GM19455 (cell line): ENCODE data around the gene PBX1.

Experiments
- ATAC-seq: cut with Tn5 transposase; IDR thresholded peaks from one replicate; pipeline ENCODE4 v1.9.1; 2021; ENCODE audit not compliant: unreplicated experiment

PBX1 gene

DNA sequence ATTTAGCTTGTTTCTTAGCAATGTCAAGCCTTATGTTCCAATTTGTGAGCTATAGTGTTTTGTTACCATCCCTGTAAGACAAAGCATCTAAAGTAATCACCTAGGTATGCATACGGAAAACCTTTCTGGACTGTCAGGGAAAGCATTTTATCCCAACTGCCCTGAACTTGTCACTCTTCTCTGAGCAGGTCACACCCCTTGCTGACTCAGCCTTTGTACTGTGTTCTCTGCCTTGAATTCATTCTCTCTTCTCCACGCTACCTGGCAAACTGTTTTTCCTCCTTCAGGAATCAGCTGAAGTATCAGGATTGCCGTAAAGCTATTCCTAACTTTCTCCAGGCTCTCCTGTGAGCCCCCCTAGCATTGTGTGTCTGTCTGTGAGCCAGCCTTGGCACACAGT, 54.2 kb downstream of the PBX1 start:
- no peak for ATAC-seq

DNA sequence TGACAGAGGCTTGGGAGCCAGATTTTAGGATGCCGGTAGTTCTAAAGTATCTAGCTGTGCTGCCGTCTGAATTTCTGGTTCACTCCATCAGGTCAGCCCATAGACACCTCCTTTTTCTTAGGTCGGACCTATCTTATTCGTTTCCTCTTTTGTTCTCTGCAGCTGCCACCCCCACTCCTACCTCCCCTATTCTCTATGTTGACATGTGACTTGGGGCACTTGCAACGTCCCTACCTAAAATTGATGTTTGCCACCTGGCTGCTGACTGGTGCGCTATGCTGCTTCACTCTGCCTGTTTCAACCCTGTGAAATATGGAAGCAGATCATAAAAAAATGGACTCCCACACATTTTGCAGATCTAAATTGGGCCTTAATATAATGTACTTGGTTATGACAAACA, 55.3 kb downstream of the PBX1 start:
- no peak for ATAC-seq

DNA sequence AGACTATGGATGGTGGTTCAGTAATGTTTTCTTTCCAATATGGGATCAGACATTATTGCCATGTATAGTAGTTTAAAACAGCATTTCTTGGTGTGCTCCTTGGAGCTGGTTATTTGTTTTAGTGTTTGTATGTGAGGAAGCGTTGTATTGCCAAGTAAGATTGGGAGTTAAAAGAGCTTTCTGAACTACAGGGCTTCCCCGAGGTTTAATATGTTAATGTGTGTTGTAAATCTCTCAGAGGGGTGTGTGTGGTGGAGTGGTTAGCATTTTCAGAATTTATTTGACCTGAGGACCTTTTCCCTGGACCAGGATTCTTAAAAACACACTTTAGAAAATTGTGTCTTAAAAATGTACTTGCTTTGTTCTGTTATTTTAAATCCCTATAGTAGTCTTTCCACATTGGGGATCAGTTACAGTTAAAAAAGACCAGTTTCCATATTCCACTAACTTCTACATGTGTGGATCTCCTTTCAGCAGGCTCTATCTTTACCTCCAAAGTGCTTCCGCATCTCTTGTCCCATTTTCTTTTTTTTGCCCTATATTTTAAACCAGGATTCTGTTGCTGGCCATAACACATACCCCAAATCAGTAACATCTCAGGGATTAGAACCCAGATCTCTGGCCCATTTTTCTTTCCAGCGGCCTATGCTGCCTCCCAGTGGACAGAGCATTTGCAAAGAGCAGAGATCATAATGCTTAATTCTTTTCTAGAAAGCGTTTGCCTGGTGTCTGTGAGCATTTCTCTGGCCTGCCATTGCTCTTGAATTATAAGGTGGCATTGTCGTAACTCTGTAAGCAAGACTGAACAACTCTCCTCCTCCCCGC, 58.6 kb downstream of the PBX1 start:
- no peak for ATAC-seq

DNA sequence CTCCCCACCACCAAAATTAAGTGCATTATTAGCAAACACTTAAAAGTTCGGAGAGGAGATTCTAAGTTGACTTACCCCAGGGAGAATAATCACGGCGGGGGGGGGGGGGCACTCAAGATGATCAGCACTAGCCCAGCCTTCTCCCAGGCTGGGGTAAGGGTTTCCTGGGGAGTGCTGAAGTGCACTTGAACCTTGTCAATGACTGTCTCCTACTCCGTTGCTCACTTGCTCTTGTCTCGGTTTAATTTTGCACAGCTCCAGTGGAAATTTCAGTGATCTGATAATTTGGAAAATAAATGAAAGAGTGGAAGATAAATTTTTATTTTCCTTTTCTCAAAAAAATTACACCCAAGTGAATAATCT, 59.2 kb downstream of the PBX1 start:
- no peak for ATAC-seq

- ATAC-seq, result no peak
Observed at GRCh38 chr1:164619006-164619784, 60.2 kb downstream of the PBX1 start.

GRCh38 chr1:164622068-164622845, 63.3 kb downstream of the PBX1 start:
- no peak for ATAC-seq

DNA sequence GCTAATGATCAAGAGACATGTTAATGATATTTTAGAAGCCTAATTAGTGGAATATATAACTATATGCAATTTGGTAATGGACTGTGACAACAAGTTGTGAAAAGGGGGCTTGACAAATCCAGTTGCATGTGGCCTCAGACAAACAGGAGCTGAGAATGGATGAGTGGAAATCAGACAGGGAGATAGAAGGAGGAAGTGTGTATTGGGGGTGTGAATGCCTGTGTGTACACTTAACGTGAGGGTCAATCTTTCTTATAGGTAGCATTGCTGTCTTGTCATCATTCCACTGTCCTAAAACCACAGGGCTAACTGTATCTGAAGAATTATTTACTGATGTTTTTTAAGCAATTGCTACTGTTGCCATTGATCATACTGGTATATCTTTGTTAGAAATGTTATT, 64.8 kb downstream of the PBX1 start:
- ATAC-seq, result no peak

GRCh38 chr1:164624400-164624799, 65.4 kb downstream of the PBX1 start:
- no peak for ATAC-seq

- ATAC-seq, result no peak
Observed at GRCh38 chr1:164625004-164625617, 66.1 kb downstream of the PBX1 start.

GRCh38 chr1:164628772-164629171, 69.8 kb downstream of the PBX1 start:
- no peak for ATAC-seq

DNA sequence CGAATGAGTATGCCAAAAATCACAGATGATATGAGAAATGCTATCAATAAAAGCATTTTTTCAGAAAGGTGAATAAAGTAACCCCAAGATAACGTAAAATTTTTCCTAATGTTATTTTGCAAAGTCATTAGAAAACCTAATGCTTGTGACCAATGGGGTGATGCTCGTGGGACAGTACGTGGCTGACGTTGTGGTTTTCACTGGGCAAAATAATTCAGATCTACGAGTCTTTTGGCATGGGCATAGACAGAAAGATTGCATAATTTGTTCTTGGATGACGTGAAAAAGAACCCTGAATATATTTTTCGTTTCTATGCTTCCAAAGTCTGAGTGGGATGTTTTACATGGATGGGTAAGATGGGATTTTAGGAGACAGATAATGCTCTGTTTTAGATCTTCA, 71.0 kb downstream of the PBX1 start:
- ATAC-seq, result no peak

DNA sequence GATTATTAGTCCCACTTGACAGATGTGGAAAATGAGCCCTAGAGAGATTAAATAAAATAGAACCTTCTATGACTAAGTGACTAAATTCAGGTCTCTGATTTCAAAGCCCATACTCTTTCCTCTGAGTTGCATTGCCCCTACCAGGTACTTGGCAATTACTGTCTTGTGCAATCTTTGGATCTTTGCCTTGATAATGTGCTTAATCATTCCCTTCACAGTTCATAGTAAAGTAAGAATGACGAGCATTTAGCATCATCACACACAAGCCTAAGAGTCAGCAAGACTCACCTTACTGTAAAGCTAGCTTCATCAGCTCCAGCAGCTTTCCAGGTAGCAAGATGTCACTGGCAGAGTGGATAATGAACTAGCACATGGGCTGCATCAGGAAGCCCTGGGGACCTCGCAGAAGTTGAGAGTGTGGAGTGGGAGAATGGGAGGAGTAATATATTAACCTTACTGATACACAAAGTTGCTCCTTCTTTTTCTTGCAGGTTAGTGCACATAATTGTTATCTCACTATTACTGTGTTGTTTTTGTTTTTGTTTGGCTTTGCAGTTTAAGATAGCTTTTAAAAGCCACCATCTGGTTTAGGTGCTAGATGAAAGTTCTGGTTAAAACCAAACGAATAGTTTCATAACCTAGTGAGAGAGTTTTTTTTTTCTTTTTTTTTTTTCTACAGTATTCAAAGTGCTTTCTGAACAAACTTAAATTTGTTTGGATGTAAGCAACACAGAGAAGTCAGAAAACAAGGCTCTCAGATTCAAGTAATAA, 71.8 kb downstream of the PBX1 start:
- no peak for ATAC-seq

GRCh38 chr1:164631751-164632150, 72.8 kb downstream of the PBX1 start:
- no peak for ATAC-seq

- ATAC-seq, result no peak
Observed at GRCh38 chr1:164633997-164634396, 75.0 kb downstream of the PBX1 start.

- ATAC-seq, result no peak
Observed at GRCh38 chr1:164635059-164635802, 76.2 kb downstream of the PBX1 start.

DNA sequence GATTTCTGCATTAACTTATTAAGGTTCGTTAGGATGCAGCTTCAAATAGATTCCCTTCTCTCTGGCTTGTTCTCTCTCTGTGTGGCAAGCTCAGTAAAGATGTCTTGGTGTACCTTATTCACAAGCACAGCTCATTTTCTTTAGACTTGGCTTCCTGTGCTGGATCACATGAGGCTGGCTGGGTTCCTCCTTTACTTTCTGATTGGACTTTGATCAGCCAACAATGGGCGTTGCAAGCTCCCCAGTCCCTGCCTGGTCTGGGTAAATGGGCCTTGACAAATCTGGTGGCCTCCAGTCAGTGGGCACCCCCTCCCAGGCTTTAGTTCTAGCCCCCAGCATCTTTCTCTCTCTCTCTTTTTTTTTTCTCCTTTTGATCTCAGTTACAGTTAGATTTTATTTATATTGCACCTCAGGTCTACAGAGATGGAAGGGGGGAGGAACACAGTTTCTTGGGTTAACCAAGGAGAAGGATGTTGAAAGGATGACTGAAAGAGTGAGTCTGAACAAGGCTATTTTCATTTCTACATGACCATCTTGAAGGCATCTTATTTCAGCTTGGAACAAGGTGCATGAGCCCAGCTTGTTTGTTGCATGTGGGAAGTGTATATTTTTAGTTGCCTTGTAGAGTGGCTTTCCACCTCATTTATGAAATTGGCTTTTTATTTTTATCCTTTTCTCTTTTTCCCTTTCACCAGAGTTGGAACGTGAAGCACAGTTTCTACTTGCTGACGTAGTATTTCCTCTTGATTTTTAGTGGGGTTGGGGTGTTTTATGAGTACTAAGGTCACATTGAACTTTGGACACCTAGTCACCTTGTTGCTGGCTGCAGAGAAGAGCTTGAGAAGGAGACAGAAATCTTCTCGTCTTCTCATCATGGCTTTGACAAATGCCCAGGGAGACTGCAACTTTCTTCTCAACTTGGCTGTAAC, 77.1 kb downstream of the PBX1 start:
- no peak for ATAC-seq

GRCh38 chr1:164636757-164637156, 77.8 kb downstream of the PBX1 start:
- ATAC-seq, result no peak

DNA sequence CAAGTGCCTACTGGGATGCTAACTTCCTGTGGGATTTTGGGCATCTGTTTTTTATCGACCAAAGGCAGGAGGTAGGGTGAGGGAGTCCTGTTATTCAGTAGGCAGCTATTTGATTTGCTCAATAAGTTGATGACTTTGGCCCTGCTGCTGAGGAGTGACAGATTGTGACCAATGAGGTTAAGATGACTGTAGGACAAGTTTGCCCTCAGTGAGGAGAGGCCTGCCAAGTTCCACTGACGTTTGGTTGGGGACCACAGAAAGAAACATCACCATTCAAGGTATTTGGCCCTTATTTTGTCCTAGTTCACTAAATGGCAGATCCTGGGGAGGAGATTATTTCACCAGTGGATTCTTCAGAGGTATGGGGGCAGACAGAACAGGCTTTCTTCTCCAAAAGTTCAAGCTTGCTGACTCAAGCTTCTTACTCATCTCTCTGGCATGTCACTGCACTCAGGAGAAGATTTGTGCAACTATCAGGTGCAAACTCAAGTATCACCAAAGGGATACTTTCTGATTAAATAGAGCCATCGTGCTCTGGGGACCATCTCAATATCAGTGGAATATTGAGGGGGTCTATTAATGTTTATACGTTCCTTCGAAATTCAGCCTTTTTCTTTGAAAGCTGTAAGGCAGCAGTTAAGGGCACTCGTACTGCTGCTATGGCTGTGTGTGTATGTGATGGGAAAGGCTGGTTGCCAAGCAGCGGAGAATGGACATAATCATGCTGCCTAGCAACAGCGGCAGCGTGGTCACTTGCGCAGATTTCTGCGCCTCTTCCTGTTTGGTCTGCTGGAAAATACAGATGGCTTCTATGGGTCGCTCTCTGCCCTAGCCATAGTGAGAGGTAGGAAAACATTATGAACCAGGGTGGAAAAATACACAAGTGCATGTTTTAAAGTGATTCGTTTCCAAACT, 78.7 kb downstream of the PBX1 start:
- no peak for ATAC-seq
